ENCODE data around the gene NSD1.
"Not testable (repeated sequence)": the region's sequence is repeated elsewhere in the genome, so short reads cannot be mapped to it uniquely, and the experiment has no call there.

NSD1 gene

GRCh38 chr5:177231479-177232250 lies 98.1 kb downstream of the NSD1 start:
- no peak for DNase-seq (ENCODE audit: low spot score)

GRCh38 chr5:177232358-177232757 lies 98.8 kb downstream of the NSD1 start:
- no peak for DNase-seq (ENCODE audit: low spot score)

- DNase-seq (ENCODE audit: low spot score): no peak
Measured at GRCh38 chr5:177232761-177233160, 99.2 kb downstream of the NSD1 start.

- no peak for DNase-seq (ENCODE audit: low spot score)
Measured at GRCh38 chr5:177233206-177233605, 99.6 kb downstream of the NSD1 start.

GRCh38 chr5:177233802-177234201 lies 100.2 kb downstream of the NSD1 start:
- no peak for DNase-seq (ENCODE audit: low spot score)

- no peak for DNase-seq (ENCODE audit: low spot score)
Measured at GRCh38 chr5:177234841-177235240, 101.3 kb downstream of the NSD1 start.

- no peak for DNase-seq (ENCODE audit: low spot score)
Measured at GRCh38 chr5:177241768-177242167, 108.2 kb downstream of the NSD1 start.

- no peak for DNase-seq (ENCODE audit: low spot score)
Measured at GRCh38 chr5:177242304-177242703, 108.7 kb downstream of the NSD1 start.

GRCh38 chr5:177249761-177250537 lies 116.4 kb downstream of the NSD1 start:
- DNase-seq (ENCODE audit: low spot score): no peak

GRCh38 chr5:177253252-177253651 lies 119.7 kb downstream of the NSD1 start:
- no peak for DNase-seq (ENCODE audit: low spot score)

GRCh38 chr5:177256296-177256695 lies 122.7 kb downstream of the NSD1 start:
- no peak for DNase-seq (ENCODE audit: low spot score)

GRCh38 chr5:177258711-177259110 lies 125.1 kb downstream of the NSD1 start:
- not testable (repeated sequence) for DNase-seq (ENCODE audit: low spot score)

- DNase-seq (ENCODE audit: low spot score): no peak
Measured at GRCh38 chr5:177260961-177261360, 127.4 kb downstream of the NSD1 start.

GRCh38 chr5:177261510-177261909 lies 127.9 kb downstream of the NSD1 start:
- DNase-seq (ENCODE audit: low spot score): no peak

- DNase-seq (ENCODE audit: low spot score): no peak
Measured at GRCh38 chr5:177264178-177264577, 130.6 kb downstream of the NSD1 start.

- DNase-seq (ENCODE audit: low spot score): no peak
Measured at GRCh38 chr5:177265395-177265794, 131.8 kb downstream of the NSD1 start.

- no peak for DNase-seq (ENCODE audit: low spot score)
Measured at GRCh38 chr5:177269232-177269895, 135.8 kb downstream of the NSD1 start.

- no peak for DNase-seq (ENCODE audit: low spot score)
Measured at GRCh38 chr5:177269976-177270375, 136.4 kb downstream of the NSD1 start.

GRCh38 chr5:177270653-177271052 lies 137.1 kb downstream of the NSD1 start:
- DNase-seq (ENCODE audit: low spot score): no peak

- no peak for DNase-seq (ENCODE audit: low spot score)
Measured at GRCh38 chr5:177271113-177271512, 137.5 kb downstream of the NSD1 start.

GRCh38 chr5:177275883-177276282 lies 142.3 kb downstream of the NSD1 start:
- no peak for DNase-seq (ENCODE audit: low spot score)

- no peak for DNase-seq (ENCODE audit: low spot score)
Measured at GRCh38 chr5:177276886-177277285, 143.3 kb downstream of the NSD1 start.

GRCh38 chr5:177288191-177288590 lies 154.6 kb downstream of the NSD1 start:
- DNase-seq (ENCODE audit: low spot score): no peak
